Activated CD4-positive, CD25-positive, alpha-beta regulatory T cell (primary cell): ENCODE data around the gene MTARC2.

Experiments
- DNase-seq, 4 experiments: peaks; one replicate each; lab custom pipeline; 2025; lab: John Stamatoyannopoulos, UW

MTARC2 gene

DNA sequence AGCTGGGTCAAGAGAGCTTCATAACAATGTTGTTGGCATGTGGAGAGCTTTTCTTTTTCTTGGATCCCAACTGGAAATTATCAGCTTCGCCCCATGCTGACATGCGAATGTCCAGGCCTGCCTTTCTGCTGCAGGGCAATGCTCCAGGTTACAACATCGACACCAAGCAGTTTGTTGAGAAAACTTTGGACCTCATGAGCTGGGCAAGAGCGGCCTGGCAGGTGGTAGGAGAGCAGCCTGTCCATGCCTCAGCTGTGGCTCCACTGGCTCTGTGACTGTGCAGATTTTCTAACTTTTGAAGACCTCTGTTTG is 80.0 kb downstream of the MTARC2 start:
- DNase-seq, result no peak

GRCh38 chr1:220828950-220829586 is 80.9 kb downstream of the MTARC2 start:
- no peak for DNase-seq

DNA sequence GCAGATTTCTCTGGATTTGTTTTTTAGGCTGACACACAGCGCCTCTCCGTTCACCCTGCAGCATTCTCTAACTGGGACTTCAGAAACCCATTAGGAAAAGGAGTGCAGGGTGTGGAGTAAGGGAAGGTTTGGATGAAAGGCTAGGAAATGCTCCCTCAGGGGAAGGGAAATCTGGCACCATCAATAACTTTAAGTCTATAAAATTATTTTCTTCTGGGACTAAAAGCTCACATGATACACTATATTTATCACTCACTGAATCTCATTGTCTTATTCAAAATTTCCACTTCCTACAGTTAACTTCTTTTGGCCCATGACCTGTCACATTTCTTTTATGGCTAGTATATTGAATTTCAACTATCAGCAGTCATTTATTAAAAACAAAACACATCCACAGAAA is 85.3 kb downstream of the MTARC2 start:
- no peak for DNase-seq
